ENCODE measurements around the gene ZNF296. TPM values are rescaled to one million over a fixed set of nuclear protein-coding genes. Genes with fewer than 3 reads are reported as not detected.

ZNF296 gene
- total and polyA plus RNA-seq, 2 donors from 2014 or later = 1.2 to 2.1 TPM

DNA sequence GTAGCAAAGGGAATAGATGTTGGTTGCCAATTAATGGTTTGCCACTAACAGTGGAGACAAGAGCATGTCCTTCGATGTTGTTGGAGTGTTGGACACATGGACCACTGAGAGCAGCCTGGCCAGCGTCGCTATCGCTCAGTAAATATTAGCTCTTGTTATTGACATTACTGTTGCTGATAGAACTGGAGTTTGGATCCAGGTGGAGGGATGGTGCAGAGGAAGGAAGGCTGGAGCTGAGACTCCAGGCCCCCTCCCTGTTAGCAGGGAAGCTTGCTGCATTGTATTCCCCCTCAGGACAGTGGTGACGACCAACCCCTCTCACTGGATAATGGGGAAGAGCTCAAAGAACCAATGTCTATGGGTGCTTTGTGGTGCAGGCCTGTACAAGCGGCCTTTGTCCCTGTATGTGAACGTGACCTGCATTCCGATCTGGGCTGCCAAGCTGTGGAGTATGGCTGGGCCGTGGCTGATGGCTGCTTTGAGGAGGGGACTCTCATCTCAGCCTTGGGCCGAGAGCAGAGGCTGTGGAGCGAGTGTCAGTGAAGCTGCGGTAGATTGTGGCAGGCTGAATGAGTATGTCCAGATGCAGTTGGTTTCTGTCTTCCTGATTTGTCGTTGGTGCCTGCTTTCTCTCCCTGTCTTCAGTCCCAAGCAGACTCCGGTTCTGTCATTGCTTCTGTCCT is 30.5 kb downstream of the ZNF296 start:
- peaks cover 2 to 37% (median 27%) of the 10 kb centered on the region in 3 donors for H3K36me3 ChIP-seq (ENCODE audit: control insufficient read depth in 2 of 3, insufficient read depth in 3 of 3, low read length in 3 of 3)
- no peaks in the 10 kb centered on the region for H3K27me3 ChIP-seq (ENCODE audit: control insufficient read depth, insufficient read depth, low read length)
- H3K9ac ChIP-seq (ENCODE audit: low read length in 3 of 3) = no peak overlapping the region
- TF ChIP-seq, protein P1, sequence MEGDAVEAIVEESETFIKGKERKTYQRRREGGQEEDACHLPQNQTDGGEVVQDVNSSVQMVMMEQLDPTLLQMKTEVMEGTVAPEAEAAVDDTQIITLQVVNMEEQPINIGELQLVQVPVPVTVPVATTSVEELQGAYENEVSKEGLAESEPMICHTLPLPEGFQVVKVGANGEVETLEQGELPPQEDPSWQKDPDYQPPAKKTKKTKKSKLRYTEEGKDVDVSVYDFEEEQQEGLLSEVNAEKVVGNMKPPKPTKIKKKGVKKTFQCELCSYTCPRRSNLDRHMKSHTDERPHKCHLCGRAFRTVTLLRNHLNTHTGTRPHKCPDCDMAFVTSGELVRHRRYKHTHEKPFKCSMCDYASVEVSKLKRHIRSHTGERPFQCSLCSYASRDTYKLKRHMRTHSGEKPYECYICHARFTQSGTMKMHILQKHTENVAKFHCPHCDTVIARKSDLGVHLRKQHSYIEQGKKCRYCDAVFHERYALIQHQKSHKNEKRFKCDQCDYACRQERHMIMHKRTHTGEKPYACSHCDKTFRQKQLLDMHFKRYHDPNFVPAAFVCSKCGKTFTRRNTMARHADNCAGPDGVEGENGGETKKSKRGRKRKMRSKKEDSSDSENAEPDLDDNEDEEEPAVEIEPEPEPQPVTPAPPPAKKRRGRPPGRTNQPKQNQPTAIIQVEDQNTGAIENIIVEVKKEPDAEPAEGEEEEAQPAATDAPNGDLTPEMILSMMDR (IDR thresholded peaks at IDR 0.05; ENCODE audit: borderline replicate concordance, extremely low read depth, insufficient read depth) = no peak
- FAIRE-seq (no peak), DNase-seq (no peak)
- H3K4me1 ChIP-seq (ENCODE audit: control insufficient read depth in 2 of 3, insufficient read depth in 2 of 3, low read depth in 1 of 3, low read length in 3 of 3) = peaks cover 0 to 8% (median 0%) of the 10 kb centered on the region in 3 donors
- intact Hi-C loops (cut with DNase I) = no loop called here
- no peaks in the 10 kb centered on the region for H3K9me3 ChIP-seq (ENCODE audit: control insufficient read depth in 2 of 3, insufficient read depth in 1 of 3, low read length in 3 of 3)
- H3K4me3 ChIP-seq (ENCODE audit: low read length in 3 of 3) = no peak overlapping the region
- no peak overlapping the region for H3K27ac ChIP-seq (ENCODE audit: low read depth in 2 of 2, low read length in 2 of 2)

DNA sequence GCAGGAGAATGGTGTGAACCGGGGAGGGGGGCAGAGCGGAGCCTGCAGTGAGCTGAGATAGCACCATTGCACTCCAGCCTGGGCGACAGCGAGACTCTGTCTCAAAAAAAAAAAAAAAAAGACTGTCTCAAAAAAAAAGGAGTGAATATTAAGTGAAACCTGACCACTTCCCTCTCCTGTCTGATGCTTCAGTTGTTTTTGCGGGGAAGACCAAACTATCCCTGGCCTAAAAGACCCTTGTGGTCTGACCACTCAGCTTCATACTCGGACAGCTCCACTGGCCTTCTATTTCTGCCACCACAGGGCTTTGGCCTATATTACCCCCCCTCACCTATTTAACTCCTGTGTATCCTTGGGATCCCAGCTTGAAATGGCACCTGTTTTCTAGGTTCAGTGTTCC is 35.2 kb downstream of the ZNF296 start:
- Histone ChIP-seq H3K4me1 (ENCODE audit: control insufficient read depth in 2 of 3, insufficient read depth in 2 of 3, low read depth in 1 of 3, low read length in 3 of 3) (peaks cover 7 to 17% (median 8%) of the 10 kb centered on the region in 3 donors), H3K27ac (ENCODE audit: low read depth in 2 of 2, low read length in 2 of 2) (no peak overlapping the region), H3K9me3 (ENCODE audit: control insufficient read depth in 2 of 3, insufficient read depth in 1 of 3, low read length in 3 of 3) (no peaks in the 10 kb centered on the region), H3K27me3 (ENCODE audit: control insufficient read depth, insufficient read depth, low read length) (no peaks in the 10 kb centered on the region), H3K9ac (ENCODE audit: low read length in 3 of 3) (no peak overlapping the region), H3K4me3 (ENCODE audit: low read length in 3 of 3) (no peak overlapping the region), H3K36me3 (ENCODE audit: control insufficient read depth in 2 of 3, insufficient read depth in 3 of 3, low read length in 3 of 3) (peaks cover 9 to 37% (median 25%) of the 10 kb centered on the region in 3 donors)
- DNase-seq (no peak), FAIRE-seq (no peak)
- TF ChIP-seq, protein P1 (IDR thresholded peaks at IDR 0.05; ENCODE audit: borderline replicate concordance, extremely low read depth, insufficient read depth) = no peak
- intact Hi-C loops (cut with DNase I) = no loop called here

DNA sequence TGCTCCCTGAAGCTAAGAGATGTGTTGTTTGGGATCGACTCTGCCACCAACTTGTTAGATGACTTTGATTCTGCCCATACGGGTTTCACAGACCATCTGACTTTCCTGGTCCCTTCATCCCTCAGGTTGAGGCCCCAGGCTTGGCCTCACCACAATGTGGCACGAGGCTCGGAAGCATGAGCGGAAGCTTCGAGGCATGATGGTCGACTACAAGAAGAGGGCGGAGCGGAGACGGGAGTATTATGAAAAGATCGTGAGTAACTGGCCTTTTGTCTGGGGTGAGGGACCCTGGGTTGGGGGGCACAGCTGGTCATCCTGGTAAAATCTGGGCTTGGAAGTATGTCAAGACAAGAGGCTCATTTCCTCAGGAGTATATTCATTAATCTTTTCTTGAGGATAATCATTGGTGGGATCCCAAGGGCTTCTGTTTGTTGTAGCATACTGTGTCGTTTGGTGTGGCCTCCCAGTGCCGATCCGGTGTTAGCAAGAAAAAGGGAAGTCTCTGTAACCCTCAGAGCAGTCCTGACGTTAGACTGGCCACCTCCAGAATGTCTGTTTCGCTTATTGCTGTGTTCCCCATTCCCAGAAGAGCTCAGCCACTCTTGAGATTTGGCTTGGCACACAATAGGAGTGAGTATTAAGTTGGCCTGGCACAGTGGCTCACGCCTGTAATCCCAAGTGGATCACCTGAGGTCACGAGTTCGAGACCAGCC is 36.1 kb downstream of the ZNF296 start:
- TF ChIP-seq, protein P1 (IDR thresholded peaks at IDR 0.05; ENCODE audit: borderline replicate concordance, extremely low read depth, insufficient read depth) = no peak
- no peaks in the 10 kb centered on the region for H3K9me3 ChIP-seq (ENCODE audit: control insufficient read depth in 2 of 3, insufficient read depth in 1 of 3, low read length in 3 of 3)
- H3K27me3 ChIP-seq (ENCODE audit: control insufficient read depth, insufficient read depth, low read length) = no peaks in the 10 kb centered on the region
- H3K27ac ChIP-seq (ENCODE audit: low read depth in 2 of 2, low read length in 2 of 2) = no peak overlapping the region
- peak overlapping the region; percentile 77 to 94 (median 81) for H3K9ac ChIP-seq (ENCODE audit: low read length in 3 of 3)
- H3K4me3 ChIP-seq (ENCODE audit: low read length in 3 of 3) = peak overlapping the region; percentile 73 to 93 (median 89)
- DNase-seq (no peak), FAIRE-seq (no peak)
- peaks cover 7 to 17% (median 8%) of the 10 kb centered on the region in 3 donors for H3K4me1 ChIP-seq (ENCODE audit: control insufficient read depth in 2 of 3, insufficient read depth in 2 of 3, low read depth in 1 of 3, low read length in 3 of 3)
- peaks cover 9 to 28% (median 23%) of the 10 kb centered on the region in 3 donors for H3K36me3 ChIP-seq (ENCODE audit: control insufficient read depth in 2 of 3, insufficient read depth in 3 of 3, low read length in 3 of 3)
- intact Hi-C loops (cut with DNase I) = no loop called here

Measured in kidney (tissue), 14 donors.